ENCODE data around the gene TCF4.

Gene TCF4

DNA sequence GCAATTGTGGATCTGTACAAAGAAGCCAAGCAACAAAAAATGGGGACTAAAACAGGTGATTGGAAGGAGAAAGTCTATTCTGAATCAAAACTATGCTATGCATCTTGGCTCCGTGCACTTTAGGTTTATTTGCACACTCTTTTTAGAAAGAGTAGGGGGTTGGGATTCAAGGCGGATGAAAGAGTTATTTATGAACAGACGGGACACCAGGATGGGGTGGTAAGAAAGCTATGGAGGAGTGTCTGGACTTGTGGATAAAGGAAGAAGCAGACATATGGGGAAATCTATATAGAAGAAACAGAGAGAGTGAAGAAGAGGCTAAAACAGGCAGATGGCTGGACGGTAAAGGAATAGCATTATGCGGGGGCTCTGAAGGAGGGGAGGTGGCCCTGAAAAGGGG lies 57.8 kb downstream of the TCF4 start:
- no peak overlapping the region for H3K4me3 ChIP-seq (ENCODE audit: low read depth, low read length)
- no peak for DNase-seq (ENCODE audit: low read depth, low spot score)
- ChIA-PET POLR2A (no interaction called here), CTCF (no interaction called here)
- TF ChIP-seq, protein P1, sequence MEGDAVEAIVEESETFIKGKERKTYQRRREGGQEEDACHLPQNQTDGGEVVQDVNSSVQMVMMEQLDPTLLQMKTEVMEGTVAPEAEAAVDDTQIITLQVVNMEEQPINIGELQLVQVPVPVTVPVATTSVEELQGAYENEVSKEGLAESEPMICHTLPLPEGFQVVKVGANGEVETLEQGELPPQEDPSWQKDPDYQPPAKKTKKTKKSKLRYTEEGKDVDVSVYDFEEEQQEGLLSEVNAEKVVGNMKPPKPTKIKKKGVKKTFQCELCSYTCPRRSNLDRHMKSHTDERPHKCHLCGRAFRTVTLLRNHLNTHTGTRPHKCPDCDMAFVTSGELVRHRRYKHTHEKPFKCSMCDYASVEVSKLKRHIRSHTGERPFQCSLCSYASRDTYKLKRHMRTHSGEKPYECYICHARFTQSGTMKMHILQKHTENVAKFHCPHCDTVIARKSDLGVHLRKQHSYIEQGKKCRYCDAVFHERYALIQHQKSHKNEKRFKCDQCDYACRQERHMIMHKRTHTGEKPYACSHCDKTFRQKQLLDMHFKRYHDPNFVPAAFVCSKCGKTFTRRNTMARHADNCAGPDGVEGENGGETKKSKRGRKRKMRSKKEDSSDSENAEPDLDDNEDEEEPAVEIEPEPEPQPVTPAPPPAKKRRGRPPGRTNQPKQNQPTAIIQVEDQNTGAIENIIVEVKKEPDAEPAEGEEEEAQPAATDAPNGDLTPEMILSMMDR (IDR thresholded peaks at IDR 0.05; ENCODE audit: insufficient read depth, low read length, missing control alignments): no peak

DNA sequence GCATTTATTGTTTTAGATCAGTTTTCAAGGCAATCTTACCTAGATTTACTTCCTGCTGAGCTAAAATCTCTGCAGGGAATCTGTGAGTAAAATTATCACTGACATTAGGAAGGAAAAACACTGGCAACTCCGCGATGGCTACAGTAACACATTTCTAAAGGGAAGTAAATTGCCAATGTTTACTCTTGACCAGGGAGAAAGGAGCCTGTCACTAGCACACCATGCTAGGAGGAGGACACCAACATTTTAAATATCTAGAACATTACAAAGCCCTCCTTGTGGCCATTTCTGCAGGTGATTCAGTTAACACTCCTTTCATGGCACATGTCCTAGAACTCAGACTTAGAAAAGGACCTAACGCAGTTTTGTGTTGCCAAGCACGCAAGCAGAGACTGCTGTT lies 58.4 kb downstream of the TCF4 start:
- no peak overlapping the region for H3K4me3 ChIP-seq (ENCODE audit: low read depth, low read length)
- TF ChIP-seq, protein P1 (IDR thresholded peaks at IDR 0.05; ENCODE audit: insufficient read depth, low read length, missing control alignments): no peak
- ChIA-PET POLR2A (no interaction called here), CTCF (interaction anchor here (1.1 kb wide), 1 partner anchor 8 kb away, joined by 3 read pairs; no protein-coding TSS in a partner anchor)
- no peak for DNase-seq (ENCODE audit: low read depth, low spot score)

DNA sequence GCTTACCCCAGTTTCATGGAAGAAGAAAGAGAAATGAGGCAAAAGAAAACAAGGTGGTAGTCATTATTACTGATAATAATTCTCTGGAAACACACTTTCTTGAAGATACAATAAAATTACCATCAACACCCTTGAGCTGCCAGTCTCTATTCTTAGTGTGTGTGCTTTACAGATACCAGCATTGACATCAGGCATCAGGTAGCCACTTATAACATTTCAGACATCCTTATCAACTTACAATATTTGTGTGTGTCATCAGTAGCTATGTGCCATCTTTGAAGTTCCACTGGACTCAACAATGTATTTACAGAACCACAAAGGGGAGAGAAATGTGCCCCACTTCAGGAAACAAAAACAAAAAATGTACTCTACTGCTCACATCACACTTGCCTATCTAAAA lies 62.1 kb downstream of the TCF4 start:
- ChIA-PET POLR2A (no interaction called here), CTCF (no interaction called here)
- TF ChIP-seq, protein P1 (IDR thresholded peaks at IDR 0.05; ENCODE audit: insufficient read depth, low read length, missing control alignments): no peak
- no peak for DNase-seq (ENCODE audit: low read depth, low spot score)
- H3K4me3 ChIP-seq (ENCODE audit: low read depth, low read length): no peak overlapping the region

DNA sequence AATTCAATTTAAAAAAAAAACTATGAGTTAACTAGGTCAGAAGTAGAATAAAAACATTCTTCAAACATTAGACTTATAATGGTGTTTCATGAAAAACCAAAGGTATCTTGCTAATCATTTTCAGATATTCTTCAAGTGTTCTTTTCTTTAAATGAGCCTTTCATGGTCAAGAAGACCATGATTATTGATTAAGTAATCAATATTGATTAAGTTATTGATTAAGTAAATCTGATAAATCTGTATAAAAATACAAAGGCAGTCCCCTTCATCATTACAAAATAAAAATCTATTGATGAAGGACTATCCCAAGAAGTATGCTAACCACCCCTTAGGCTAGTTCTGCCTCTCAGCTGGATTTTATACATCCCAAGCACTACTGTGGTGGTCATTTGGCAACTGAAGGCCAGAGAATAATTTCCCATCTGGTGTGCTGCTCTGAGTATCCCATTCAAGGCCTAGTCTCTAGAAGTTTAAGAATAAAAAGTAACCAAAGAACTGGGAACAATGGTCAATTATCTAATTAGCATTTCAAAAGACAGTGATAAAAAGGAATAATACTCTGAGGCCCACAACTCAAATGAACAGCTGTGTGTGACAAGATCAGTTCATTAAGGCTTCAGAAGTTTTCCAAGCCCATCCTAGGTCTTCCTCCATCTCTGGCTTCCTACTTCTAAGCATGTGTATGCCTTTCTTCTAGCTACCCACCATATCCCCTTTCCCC lies 63.5 kb downstream of the TCF4 start:
- DNase-seq (ENCODE audit: low read depth, low spot score): no peak
- ChIA-PET POLR2A (no interaction called here), CTCF (no interaction called here)
- TF ChIP-seq, protein P1 (IDR thresholded peaks at IDR 0.05; ENCODE audit: insufficient read depth, low read length, missing control alignments): no peak
- H3K4me3 ChIP-seq (ENCODE audit: low read depth, low read length): no peak overlapping the region

DNA sequence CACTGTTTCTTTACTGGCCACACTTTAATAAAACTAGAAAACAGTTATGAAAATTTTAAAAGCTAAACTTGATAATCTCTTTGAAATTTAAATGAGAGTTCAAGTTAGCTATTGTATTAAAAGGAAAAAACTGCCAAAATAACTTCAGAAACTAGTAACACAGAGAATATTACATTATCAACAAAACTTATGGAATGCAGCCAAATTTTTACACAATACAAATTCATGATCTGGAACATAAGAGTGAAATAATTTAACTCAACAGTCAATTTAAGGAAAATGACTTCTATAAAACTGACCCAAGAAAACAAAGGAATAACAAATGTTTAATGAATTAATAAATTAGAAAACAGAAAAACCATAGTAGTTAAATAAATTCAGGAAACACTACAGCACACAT lies 65.0 kb downstream of the TCF4 start:
- TF ChIP-seq, protein P1 (IDR thresholded peaks at IDR 0.05; ENCODE audit: insufficient read depth, low read length, missing control alignments): no peak
- DNase-seq (ENCODE audit: low read depth, low spot score): no peak
- CTCF ChIA-PET: no interaction called here
- no peak overlapping the region for H3K4me3 ChIP-seq (ENCODE audit: low read depth, low read length)
- POLR2A ChIA-PET: no interaction called here

DNA sequence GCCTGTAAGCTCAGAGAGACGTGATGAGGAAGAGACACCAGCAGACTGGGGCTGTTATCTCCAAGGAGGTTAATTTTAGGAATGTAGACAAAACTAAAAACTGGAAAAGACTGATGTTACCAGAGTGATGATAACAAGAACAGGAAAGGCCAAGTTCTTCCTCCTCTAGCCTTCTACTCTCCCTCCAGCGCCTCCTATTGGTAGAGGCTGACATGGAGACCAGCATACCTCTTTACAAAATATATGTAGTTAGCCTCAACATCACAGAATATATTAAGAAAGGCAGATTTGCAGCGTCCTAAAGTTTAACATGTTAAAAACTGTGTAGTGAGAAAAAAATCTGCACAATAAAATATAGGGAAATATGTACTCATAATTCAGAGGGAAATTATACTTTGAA lies 66.0 kb downstream of the TCF4 start:
- POLR2A ChIA-PET: no interaction called here
- no peak for DNase-seq (ENCODE audit: low read depth, low spot score)
- no peak overlapping the region for H3K4me3 ChIP-seq (ENCODE audit: low read depth, low read length)
- TF ChIP-seq, protein P1 (IDR thresholded peaks at IDR 0.05; ENCODE audit: insufficient read depth, low read length, missing control alignments): no peak
- CTCF ChIA-PET: interaction anchor here (1.2 to 1.3 kb wide), 2 partner anchors 10 to 77 kb away, joined by 3 to 6 read pairs; no protein-coding TSS in a partner anchor
